ENCODE data around the gene WASL.
"Not testable (repeated sequence)": the region's sequence is repeated elsewhere in the genome, so short reads cannot be mapped to it uniquely, and the experiment has no call there.

Gene WASL

DNA sequence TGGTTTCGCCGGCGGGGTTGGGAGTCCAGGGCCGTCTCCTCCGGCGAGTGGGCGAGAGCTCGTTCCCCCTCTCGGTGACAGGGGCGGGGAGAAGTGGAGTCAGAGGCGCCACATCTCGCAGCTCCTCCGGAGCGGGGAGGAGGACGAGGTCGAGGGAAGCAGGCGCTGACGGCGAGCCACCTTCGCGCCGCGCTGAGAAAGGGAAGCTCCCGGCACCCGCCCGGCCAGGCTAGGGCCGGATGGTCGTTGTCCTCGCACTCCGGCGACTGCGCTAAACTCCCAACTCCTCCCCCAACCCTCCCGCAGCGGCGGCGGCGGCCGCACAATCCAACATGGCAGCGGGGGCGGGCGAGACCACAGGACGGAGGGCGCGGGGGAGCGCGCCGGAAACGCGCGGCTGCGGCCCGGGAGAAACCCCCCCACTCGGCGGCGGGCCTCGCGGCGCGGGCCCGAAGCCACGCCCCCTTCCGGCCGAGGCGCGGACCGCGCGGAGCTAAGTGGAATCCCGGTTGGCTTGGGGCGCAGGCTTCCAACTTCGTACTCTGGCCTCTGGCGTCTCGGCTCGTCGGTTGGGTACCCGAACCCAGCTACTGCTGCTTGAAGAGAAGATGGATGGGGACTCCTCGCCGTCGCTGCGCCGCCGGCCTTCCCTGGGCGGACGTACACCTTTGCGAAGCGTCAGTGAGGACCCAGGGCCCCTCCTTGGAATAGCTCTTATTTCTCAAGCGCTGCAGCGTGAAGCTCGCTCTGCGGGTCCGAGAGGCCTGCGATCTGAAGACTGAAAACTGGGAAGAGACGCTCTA, at the start of gene WASL:
Gene WASL, minus strand, starts transcription at position 270 of the 803 bp plus-strand sequence. Its CDS starts 269 bp downstream, at position 1.
- DNase-seq (ENCODE audit: low read depth in 4 of 4, low spot score in 1 of 4) = peak; percentile 65 to 85 (median 73)

DNA sequence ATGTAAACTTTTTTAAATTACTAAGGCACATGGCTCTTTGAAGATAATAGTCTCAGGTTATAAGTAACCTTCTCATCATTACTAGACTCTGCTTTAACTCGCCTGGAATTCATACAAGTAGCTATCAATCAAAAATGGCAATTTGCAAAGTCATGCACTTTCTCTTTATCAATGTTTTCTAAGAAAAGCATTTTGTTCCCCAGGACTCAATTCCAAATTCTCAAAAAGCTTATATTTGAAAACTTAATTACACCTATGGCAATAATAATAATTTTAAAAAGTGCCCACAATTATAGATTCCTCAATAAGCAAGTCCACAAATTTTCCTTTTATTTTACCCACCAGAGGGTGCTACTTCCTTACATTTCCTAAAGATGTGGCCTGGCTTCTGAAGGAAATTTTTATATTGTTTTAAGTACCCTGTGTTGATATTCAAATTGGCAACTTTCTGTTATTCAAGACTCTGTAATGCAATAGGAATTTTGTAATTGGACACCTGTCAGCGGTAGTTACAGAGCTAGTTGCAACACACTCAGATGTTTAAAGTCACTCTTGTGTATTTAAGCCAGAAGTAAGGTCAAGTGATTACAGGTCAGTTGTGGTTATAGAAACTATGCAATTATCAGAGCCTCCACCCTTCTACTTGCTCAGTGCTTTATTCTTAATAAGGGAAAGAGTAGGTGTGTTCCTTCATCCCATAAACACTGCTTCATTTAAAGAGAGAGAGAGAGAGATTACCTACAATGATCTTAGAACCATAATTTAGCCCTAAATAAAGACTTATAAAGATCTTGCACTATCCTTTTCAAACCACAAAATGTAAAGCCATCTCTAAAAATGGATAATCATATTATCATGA, 49.1 kb upstream of the WASL start:
- DNase-seq (ENCODE audit: low read depth in 4 of 4, low spot score in 1 of 4) = no peak

DNA sequence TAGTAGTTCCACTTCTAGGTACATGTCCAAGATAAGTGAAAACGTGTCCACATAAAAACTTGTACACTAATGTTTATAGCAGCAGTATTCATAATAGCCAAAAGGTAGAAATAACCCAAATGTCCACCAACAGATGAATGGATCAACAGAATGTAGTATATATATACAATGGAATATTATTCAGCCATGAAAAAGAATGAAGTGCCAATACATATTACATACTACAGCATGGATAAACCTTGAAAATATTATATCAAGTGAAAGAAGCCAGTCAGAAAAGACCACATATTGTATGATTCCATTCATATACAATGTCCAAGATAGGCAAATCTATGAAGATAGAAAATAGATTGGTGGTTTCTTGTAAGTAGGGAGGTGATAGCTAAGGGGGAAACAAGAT, 47.8 kb upstream of the WASL start:
- DNase-seq (ENCODE audit: low read depth in 4 of 4, low spot score in 1 of 4) = no peak

DNA sequence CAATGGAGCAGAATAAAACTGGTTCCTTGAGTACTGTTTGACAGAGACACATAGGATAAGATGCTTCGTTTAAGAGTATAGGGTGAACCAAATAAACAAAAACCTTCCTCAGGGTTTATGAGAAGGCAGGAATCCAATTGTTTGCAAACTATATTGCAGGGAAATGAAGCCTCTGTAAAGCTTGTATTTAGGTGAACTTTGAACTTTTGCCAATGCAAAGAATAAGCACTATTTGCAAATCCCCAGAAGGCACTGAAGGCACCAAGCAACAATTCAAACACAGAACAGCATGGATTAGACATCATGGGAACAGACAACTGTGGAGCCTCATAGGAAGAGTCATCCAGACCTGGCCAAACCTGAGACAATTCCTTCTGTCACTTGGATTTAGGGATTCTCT, 47.1 kb upstream of the WASL start:
- DNase-seq (ENCODE audit: low read depth in 4 of 4, low spot score in 1 of 4) = no peak

DNA sequence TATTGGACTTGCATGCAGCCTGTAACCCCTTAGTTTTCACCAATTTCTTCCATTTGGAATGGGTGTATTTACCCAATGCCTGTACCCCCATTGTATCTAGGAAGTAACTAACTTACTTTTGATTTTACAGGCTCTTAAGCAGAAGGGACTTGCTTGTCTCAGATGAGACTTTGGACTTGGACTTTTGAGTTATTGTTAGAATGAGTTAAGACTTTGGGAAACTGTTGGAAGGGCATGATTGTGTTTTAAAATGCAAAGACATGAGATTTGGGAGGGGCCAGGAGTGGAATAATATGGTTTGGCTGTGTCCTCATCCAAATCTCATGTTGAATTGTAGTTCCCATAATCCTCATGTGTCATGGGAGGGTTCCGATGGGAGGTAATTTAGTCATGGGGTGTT, 46.3 kb upstream of the WASL start:
- not testable (repeated sequence) for DNase-seq (ENCODE audit: low read depth in 4 of 4, low spot score in 1 of 4)

DNA sequence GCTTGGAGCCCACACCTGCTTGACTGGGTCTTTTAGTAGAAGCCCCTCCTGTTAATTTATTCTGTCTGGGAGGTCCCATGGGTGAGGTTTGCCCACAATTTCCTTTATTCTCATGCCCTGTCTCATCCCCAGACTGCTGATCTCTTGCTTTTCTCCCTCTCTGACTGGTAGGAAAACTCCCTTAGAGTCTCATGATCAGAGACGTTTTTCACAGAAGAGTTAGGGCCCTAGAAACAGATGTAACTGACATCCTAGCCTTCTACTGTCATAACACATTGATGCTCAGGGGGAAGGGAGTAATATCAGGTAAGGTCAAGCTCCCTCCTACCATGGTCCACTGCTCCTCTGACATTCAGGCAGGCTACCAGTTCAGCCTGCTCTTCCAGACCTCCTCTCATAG, 43.7 kb upstream of the WASL start:
- DNase-seq (ENCODE audit: low read depth in 4 of 4, low spot score in 1 of 4) = no peak

DNA sequence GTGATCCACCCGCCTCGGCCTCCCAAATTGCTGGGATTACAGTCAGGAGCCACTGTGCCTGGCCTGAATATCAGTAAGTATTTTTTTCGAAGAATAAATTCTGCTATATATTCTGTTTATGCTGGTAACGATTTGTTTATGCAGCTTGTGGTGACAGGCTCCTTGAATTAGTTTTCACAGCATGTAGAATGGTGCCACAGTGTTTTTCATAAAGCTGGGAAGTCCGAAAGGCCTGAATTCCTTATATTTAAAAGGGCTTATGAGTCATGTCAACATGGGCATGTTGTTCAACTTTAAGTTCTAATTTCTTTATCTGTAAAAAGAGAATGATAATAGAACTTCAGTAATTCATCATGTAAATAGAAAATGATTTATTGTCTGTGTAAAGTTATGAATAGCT, 42.2 kb upstream of the WASL start:
- no peak for DNase-seq (ENCODE audit: low read depth in 4 of 4, low spot score in 1 of 4)

DNA sequence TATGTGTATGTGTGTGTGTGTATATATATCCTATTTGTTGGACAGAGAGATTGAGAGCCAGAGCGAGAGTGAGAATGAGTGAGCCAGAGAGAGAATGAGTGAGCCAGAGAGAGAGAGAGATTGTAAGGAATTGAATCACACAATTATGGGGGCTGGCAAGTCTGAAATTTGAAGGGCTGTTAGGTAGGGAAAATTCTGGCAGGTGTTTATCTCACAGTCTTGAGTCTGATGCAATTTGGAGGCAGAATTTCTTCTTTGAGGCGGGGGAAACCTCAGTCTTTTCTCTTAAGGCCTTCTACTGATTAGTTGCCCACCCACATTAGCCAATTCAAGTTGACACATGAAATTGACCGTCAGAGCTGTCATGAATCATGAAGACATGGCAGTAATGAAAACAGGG, 41.0 kb upstream of the WASL start:
- DNase-seq (ENCODE audit: low read depth in 4 of 4, low spot score in 1 of 4) = no peak

DNA sequence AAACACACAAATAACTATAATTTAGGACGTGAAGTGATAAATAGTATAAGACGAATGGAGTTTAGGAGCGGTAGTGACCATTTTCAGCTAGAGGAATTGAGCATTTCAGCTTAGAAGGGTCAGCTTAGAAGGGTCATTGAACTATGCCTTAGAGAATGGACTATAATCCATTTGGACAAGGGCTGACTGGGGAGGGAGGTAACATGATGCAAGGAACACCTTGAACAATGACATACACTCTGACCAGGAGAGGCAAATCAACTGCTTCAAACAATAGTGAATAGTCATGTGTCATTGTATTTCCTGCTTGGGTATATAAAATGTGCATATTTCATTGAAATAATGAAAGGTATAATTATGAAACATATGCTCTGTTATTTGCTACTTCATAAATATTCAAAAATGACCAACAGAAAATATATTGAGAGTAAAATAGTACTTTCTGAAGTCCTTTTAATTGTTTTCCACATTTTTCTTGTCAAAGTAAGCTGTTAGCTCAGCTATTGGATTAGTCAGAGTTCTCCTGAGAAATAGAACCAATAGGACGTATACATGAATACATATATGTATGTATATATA, 40.5 kb upstream of the WASL start:
- no peak for DNase-seq (ENCODE audit: low read depth in 4 of 4, low spot score in 1 of 4)

DNA sequence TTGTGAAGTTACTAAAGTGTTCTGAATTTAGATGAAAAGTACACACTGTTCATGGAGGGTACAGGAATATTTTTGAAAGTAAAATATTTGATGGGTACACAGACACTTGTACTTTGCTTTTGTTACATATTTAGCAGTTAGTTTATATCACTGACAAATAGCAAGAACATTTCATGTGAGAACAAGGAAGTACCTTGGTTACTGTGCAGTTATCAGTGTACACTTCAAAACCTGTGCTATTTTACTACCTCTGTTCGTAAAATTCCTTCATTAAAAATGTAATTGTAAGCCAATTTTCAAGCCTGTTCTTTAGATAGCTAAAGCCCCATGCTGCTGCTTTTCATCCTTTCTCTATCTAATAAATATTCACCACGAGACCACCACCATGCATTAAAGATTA, 39.8 kb upstream of the WASL start:
- no peak for DNase-seq (ENCODE audit: low read depth in 4 of 4, low spot score in 1 of 4)

DNA sequence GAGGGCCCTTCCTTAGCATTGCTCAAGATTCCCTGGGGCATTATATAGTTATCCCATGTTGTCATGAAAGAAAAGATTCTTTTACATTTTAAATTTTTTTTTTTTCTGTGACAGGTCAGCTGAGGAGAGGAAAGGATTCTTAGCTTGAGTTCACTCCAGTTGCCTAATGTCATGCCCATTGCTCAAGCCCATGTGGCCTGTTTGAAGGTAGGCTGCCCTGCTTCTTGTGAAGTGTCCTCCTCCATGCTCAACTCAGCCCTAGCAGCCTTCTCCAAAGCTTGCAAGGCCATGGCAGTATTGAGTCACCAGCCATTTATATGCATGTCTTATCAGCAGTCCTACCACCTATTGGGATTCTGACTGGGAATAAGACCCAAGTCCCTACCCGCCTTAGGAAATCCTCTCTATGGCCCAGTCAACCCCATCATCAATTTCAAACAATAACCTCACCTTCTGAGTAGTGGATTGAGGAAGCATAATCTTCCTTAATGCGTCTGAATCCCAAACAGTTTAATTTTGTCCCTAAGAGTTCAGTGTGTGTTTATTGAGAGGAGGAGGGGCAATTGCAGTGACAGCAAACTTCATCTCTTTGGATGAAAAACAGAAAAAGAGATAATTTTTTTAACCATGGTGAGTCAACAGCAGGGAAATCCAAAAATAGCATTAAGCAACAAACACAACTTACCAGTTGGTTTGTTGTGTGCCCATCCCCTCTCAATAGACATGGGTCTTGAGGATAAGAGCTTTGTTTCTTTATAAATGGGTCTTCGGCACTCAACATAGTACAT, 38.6 kb upstream of the WASL start:
- no peak for DNase-seq (ENCODE audit: low read depth in 4 of 4, low spot score in 1 of 4)

DNA sequence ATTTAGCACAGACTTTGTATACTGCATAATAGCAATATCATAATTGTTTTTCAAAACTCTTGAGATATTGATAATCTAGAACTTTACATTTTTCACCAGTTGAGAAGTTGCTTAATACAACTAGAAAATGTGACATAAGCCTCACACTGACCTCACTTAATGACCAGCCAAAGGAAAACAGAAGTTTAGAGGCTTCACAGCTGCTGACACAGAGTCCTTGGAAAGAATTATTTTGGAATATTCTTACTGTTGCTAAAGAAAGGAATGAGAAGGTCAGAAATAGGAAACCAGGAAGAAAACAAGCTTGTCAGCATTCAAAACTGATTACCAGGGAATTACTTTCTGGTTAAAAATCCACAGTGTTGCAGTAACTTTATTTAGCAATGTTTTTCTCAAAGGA, 35.5 kb upstream of the WASL start:
- DNase-seq (ENCODE audit: low read depth in 4 of 4, low spot score in 1 of 4) = no peak

DNA sequence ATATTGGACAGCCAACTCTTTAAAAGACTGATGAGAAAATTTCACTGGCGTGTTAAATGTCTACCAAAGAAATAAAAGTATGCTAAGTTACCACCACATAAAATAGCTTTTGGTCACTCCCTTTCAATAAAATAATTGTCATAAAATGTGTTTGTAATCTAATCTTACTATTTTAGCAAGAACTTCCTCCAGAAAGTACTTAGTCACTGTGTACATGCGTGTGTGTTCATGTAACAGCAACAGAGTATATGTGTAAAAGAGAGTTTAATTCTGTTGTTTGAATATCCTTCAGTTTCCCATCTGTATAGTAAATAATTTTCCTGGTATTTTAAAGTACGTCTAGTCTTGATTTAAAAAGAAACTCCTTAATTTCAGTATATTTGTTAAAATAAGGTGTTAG, 35.0 kb upstream of the WASL start:
- no peak for DNase-seq (ENCODE audit: low read depth in 4 of 4, low spot score in 1 of 4)

DNA sequence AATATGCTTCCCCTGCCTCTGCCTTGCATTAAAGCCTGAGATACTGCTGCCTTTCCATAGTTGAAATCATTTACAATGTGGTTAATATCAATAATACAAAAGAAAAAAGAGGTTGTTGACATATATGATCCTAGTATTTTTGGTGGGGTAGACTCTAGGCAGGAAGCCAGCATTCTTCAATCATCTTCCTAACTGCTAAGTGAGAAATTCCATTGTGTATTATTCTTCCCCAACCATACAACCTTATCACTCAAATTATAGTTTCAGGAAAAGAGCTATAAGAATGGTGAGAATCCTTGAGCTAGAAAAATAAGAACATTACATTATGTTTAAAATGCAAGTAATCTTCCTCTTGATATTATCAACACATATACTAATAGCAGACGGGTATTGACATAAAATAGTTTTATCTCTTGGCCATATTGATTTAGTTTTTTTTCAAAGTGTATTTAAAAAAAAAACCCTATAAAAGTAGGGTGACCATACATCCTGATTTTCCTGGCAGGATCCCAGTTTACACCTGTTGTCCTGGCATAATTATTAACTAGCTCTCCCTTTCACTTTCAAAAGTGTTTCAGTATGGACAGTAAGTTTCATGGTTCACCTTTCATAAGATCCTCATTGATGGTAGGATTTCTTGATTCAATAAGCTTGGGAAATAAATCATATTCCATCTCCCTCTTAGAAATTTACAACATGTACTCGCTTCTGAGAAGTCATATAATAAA, 33.4 kb upstream of the WASL start:
- DNase-seq (ENCODE audit: low read depth in 4 of 4, low spot score in 1 of 4) = no peak

DNA sequence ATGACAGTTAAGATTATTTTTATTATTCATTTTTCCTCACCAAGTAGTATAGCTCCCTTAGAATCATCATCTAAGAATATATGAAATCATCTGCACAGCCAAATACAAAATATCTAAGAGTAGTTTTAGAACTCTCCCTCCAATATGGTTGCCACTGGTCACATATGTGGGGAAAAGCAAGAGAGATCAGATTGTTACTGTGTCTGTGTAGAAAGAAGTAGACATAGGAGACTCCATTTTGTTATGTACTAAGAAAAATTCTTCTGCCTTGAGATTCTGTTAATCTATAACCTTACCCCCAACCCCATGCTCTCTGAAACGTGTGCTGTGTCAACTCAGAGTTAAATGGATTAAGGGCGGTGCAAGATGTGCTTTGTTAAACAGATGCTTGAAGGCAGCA, 31.7 kb upstream of the WASL start:
- not testable (repeated sequence) for DNase-seq (ENCODE audit: low read depth in 4 of 4, low spot score in 1 of 4)

DNA sequence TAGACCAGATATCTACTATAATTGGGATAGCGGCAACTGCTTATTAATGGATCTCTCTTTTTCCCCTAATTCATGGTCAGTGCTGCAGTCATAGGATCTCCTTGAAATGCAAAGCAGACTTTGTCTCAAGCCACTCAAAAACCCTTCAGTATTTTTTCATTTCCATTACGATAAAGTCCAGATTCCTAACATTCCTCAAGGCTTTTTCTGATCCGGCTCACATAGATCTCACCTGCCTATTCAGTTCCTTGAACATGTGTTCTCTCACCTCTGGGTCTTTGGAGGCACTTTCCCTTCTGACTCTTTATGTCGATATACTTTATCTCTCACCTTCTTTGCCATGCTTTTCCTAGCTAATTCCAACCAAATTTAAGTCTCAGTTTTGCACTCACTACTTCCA, 25.7 kb upstream of the WASL start:
- DNase-seq (ENCODE audit: low read depth in 4 of 4, low spot score in 1 of 4) = no peak

DNA sequence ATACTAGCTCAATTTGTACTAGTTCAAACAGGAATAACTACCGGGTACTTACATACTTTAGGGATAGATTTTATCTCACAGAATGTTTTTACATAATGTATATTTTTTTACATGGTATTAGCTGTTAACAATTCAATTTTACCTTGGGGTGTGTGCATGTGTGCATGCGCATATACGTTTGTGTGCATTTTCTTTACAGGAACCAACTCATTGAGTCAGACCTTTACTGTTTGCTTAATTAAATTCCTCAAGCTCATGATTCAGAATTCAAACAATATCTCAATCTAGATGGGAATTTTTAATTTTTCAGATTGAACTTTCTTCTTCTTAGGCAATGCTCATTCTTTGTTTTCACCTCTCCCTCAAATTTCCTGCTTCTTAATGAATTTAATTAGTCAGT, 24.7 kb upstream of the WASL start:
- DNase-seq (ENCODE audit: low read depth in 4 of 4, low spot score in 1 of 4) = no peak

DNA sequence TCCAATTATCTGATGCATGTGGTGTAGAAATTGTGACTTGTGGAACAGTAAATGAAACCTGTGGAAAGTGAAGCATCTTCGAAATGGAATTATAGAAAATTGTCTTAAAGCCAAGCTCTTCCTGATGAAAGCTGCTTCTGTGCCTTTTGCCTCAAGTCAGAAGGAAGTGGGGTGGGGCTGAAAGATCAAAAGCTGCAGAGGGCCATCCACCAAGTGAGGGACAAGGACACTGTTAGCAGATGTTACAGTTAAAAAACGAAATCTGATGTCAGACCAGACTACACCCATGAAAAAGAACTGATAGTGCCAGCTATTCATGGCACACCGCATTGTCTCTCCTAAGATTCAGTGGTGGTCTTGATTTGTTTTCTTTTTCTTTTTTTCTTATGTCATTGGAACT, 23.8 kb upstream of the WASL start:
- DNase-seq (ENCODE audit: low read depth in 4 of 4, low spot score in 1 of 4) = no peak

DNA sequence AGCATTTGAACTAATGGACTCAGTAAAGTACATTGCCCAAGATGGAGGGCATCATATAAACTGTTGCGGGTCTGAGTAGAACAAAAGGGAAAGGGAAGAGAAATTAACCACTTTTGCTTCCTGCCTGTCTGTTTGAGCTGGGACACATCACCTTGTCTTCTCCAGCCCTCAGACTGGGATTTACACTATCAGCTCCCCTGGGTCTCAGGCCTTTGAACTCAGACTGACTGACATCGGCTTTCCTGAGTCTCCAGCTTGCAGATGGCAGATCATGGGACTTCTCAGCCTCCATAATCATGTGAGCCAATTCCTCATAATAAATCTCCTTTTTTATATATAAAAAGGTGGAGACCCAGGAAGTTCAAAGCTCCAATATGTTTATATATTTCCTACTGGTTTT, 23.0 kb upstream of the WASL start:
- DNase-seq (ENCODE audit: low read depth in 4 of 4, low spot score in 1 of 4) = no peak

DNA sequence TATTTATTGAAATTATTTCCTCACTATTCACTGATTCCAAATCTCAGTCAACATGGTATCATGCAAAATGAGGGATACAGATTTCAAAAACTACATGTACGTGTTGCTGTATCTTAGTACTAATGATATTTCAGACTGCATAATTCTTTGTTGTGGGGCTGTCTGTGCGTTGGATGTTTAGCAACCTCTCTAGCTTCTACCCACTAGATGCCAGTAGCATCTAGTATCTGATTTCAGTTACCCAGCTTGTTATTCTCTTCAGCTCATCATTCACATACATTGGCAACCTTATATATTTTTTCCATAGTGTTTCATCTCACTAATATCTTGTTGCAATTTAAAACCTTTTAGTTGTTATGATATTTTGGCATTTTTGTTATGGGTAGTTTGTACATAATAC, 22.5 kb upstream of the WASL start:
- no peak for DNase-seq (ENCODE audit: low read depth in 4 of 4, low spot score in 1 of 4)

DNA sequence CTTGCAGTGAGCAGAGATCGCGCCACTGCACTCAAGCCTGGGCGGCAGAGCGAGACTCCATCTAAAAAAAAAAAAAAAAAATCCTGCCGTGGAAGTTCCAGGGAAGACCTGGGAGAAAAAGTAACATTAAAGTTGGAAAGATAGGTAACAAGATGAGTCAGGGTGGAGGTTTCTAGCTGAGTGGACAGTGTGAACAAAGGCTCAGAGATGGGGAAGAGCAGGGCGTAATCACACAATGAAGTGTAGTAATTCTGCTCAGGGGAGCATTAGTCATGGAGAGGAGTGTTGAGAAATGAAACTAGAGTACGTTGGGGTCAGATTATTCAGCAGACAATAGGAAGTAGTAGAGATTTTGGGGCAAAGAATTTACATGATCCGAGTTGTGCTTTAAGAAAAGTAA, 21.6 kb upstream of the WASL start:
- DNase-seq (ENCODE audit: low read depth in 4 of 4, low spot score in 1 of 4) = no peak
